ENCODE measurements around the gene OR10V1.

Gene OR10V1

DNA sequence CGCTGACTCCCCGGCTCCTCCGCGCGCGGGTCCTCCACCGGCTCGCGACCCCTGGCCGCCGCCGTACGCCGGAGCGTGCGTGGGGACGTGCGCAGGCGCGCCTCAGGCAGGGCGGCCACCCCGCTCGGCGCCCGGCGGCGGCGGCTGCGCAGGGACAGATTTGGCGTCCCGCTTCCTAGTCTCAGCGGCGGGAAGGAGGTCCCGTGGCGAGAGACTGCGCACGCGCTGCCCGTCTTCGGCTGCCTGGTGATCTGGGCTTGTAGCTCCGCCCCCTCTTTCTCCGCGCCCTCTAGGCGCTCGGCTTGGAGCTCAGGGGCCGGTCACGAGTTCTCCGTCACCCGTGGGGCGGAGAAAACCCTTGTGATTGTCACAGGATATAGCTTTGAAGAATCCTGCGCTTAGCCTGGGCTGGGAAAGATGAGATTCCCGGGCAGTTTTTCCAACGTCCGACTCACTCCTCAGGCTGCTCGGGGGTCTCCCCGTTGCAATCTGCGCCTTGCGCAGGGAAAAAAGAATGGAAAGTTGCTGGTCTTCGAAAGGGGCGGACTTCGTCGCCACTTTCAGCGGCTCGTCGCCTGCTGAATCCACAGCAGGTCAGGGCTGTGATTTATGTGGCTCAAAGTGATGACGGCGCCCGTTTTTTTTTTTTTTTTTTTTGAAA lies 44.6 kb downstream of the OR10V1 start, which contains the start of gene PATL1:
Gene PATL1 (minus strand): TSS at position 88 of the 661 bp plus-strand sequence. CDS start 142 bp downstream, outside the sequence.
- Histone ChIP-seq H2AFZ (ENCODE audit: low read length, unreplicated experiment) (peak within 1 kb of the TSS; percentile 41), H3K36me3 (ENCODE audit: insufficient read depth, low read length) (peaks cover 15% of the 10 kb centered on the region), H3K4me3 (ENCODE audit: low read depth, low read length) (peak within 1 kb of the TSS; percentile 85), H3K27me3 (ENCODE audit: insufficient read depth, low read length) (no peaks in the 10 kb centered on the region), H3K27ac (ENCODE audit: low read depth, low read length) (peak within 1 kb of the TSS; percentile 90), H3K79me2 (ENCODE audit: control insufficient read depth, insufficient read depth, low read length, unreplicated experiment) (peaks cover 49% of the 10 kb centered on the region), H3K4me1 (ENCODE audit: control insufficient read depth, insufficient read depth, low read length, unreplicated experiment) (peaks cover 11% of the 10 kb centered on the region)

DNA sequence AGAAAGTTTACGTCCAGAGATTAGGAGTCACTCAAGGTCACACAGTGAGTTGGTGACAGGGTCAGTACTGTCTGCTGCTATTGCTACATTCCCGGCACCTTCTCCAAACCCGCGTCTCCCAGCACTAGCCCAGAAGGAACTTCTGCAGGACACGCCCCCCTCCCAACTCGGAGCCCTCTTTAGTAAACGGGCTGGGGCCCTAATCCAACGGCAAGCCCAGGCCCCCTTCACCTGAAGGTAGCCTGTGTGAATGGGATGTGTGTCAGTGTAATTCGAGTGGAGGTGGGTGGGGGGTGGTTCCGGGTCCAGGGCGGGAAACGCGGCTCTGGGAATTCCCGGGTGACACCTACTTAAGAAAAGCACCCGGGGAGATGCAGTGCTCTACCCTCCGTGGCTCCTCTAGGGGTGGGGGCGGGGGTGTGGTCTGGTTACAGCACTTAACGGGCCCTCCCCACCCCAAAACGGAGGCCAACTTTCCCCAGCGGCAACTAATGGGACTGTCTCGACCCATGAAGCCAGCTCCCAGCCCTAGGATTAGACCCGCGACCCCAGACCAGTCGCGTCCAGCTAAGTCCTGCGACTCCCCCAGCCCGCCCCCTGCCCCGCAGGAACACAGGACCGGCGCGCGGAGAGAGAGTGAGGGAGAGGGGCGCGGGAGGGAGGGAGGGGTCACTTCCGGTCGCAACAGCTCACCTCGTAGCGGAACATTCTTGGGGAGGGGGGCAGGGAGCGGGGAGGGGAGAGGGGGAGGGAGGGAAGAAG lies 45.3 kb downstream of the OR10V1 start:
- peaks cover 23% of the 10 kb centered on the region for H3K36me3 ChIP-seq (ENCODE audit: insufficient read depth, low read length)
- H3K4me3 ChIP-seq (ENCODE audit: low read depth, low read length): peak overlapping the region; percentile 85
- no peaks in the 10 kb centered on the region for H3K27me3 ChIP-seq (ENCODE audit: insufficient read depth, low read length)
- H3K79me2 ChIP-seq (ENCODE audit: control insufficient read depth, insufficient read depth, low read length, unreplicated experiment): peaks cover 56% of the 10 kb centered on the region
- H3K27ac ChIP-seq (ENCODE audit: low read depth, low read length): peak overlapping the region; percentile 90
- H3K4me1 ChIP-seq (ENCODE audit: control insufficient read depth, insufficient read depth, low read length, unreplicated experiment): peaks cover 17% of the 10 kb centered on the region
- H2AFZ ChIP-seq (ENCODE audit: low read length, unreplicated experiment): no peak overlapping the region

DNA sequence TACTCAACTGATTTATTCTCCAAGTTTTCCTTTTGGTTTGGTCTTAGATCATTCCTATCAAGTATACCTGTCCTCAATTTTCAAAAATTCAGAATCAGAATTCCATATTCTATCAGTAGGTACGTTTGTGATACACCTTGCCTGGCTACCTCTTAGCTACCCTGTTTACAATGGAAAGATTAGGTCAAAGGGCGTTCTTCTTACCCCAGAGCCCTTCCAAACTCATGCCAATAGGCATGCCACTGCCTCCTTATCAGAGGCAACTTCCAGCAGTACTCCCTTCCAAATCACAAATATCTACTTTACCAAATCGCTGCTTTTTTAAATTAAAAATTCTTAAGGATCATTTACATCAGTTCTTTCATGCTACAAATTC lies 45.8 kb downstream of the OR10V1 start:
- H3K4me1 ChIP-seq (ENCODE audit: control insufficient read depth, insufficient read depth, low read length, unreplicated experiment): peaks cover 19% of the 10 kb centered on the region
- H3K36me3 ChIP-seq (ENCODE audit: insufficient read depth, low read length): peaks cover 28% of the 10 kb centered on the region
- H2AFZ ChIP-seq (ENCODE audit: low read length, unreplicated experiment): no peak overlapping the region
- H3K27ac ChIP-seq (ENCODE audit: low read depth, low read length): peak overlapping the region; percentile 90
- H3K79me2 ChIP-seq (ENCODE audit: control insufficient read depth, insufficient read depth, low read length, unreplicated experiment): peaks cover 62% of the 10 kb centered on the region
- peak overlapping the region; percentile 85 for H3K4me3 ChIP-seq (ENCODE audit: low read depth, low read length)
- no peaks in the 10 kb centered on the region for H3K27me3 ChIP-seq (ENCODE audit: insufficient read depth, low read length)

DNA sequence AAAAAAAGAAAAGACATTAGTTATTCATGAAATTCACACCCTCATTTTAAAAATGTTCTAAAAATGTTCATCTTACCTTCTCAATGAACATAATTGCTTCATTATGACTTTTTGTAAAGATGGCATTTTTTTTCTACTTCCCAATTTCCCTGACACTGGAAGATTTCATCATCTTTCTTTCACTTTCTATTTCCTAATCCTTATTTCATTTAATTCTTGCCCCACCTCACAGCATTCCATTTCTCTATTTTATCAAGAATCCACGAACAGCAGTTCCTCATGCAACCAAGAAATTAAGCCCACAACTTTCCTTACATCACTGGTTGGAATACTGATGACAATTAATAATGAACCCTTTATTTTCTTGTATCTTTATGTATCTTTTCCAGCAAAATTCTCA lies 46.7 kb downstream of the OR10V1 start:
- Histone ChIP-seq H3K27me3 (ENCODE audit: insufficient read depth, low read length) (no peaks in the 10 kb centered on the region), H3K36me3 (ENCODE audit: insufficient read depth, low read length) (peaks cover 29% of the 10 kb centered on the region), H2AFZ (ENCODE audit: low read length, unreplicated experiment) (no peak overlapping the region), H3K79me2 (ENCODE audit: control insufficient read depth, insufficient read depth, low read length, unreplicated experiment) (peaks cover 69% of the 10 kb centered on the region), H3K4me1 (ENCODE audit: control insufficient read depth, insufficient read depth, low read length, unreplicated experiment) (peaks cover 19% of the 10 kb centered on the region), H3K4me3 (ENCODE audit: low read depth, low read length) (peak overlapping the region; percentile 85), H3K27ac (ENCODE audit: low read depth, low read length) (peak overlapping the region; percentile 90)
